ENCODE results near the gene DLGAP4. TPM values are rescaled to one million over a fixed set of nuclear protein-coding genes. Genes with fewer than 3 reads are reported as not detected.

Gene DLGAP4
- total and polyA plus RNA-seq, 10 of the 15 experiments (the other 5 are each of a cell fraction or from before 2014, with no cell fraction given) = 0.42 to 43.3 (median 19.0) TPM

DNA sequence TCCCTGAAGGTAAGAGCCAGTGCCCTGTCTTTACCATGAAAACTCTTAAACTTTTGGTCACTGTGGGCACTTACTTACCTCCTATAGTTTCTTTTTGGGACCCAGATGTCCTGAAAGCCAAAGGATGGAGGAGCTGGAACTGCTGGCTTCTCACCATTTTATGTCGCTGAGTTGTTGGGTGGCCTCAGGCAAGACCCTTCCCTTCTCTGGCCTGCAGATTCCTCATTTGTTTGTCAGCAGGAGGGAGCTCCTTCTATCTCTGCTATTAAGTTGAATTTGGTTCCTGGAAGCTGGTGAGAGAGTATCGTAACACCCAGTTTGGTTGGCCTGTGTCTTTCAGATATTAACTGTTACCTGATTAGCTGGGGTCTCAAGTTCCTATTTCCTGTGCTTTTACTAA, 167.0 kb downstream of the DLGAP4 start:
- ATAC-seq (no peak), DNase-seq (ENCODE audit: low read depth, low spot score) (no peak), FAIRE-seq (no peak)
- BruUV-seq (replicated peaks) = no TSS peak
- Histone ChIP-seq H2AFZ (ENCODE audit: control insufficient read depth, low read depth, low read length) (peak overlapping the region; percentile 68), H3K4me2 (ENCODE audit: control insufficient read depth, insufficient read depth) (peak overlapping the region; percentile 82), H3K9me3 (replicated peaks; ENCODE audit: control insufficient read depth, insufficient read depth, low read length) (no peaks in the 10 kb centered on the region), H3K27ac (ENCODE audit: control insufficient read depth, insufficient read depth) (peak overlapping the region; percentile 74; the same call in 1 of the 2 replicates), H3K9ac (ENCODE audit: control insufficient read depth, insufficient read depth, low read length) (peak overlapping the region; percentile 65), H3K79me2 (ENCODE audit: control insufficient read depth, insufficient read depth, low read length) (peaks cover 35% of the 10 kb centered on the region), H3K4me1 (ENCODE audit: control insufficient read depth, insufficient read depth, low read length) (peaks cover 25% of the 10 kb centered on the region), H3K4me3 (0 out of 2 replicates have a peak overlapping the region, but pooled peaks have one; percentile 10), H3K36me3 (ENCODE audit: control insufficient read depth in 2 of 2, insufficient read depth in 2 of 2, low read length in 1 of 2) (no peaks in the 10 kb centered on the region; a peak in 1 of 4 replicates), H4K20me1 (ENCODE audit: control insufficient read depth, insufficient read depth) (no peaks in the 10 kb centered on the region), H3K27me3 (replicated peaks in 1 of 2; ENCODE audit: control insufficient read depth in 2 of 2, insufficient read depth in 2 of 2, low read length in 1 of 2) (no peaks in the 10 kb centered on the region)
- intact Hi-C loops (cut with micrococcal nuclease; ENCODE audit: unreplicated experiment) = no loop called here
- TF ChIP-seq SIN3A (IDR thresholded peaks at IDR 0.05; ENCODE audit: low read depth, low read length) (no peak), FOXM1 (IDR thresholded peaks at IDR 0.05; ENCODE audit: low read depth, low read length) (no peak), SMAD5 (IDR thresholded peaks at IDR 0.05; ENCODE audit: low read depth) (no peak), YBX1 (IDR thresholded peaks at IDR 0.05) (no peak), ZNF592 (IDR thresholded peaks at IDR 0.05) (no peak), CREB1 (IDR thresholded peaks at IDR 0.05; ENCODE audit: low read depth) (no peak), IRF5 (IDR thresholded peaks at IDR 0.05; ENCODE audit: borderline replicate concordance) (no peak)
- TF ChIP-seq, protein P1, sequence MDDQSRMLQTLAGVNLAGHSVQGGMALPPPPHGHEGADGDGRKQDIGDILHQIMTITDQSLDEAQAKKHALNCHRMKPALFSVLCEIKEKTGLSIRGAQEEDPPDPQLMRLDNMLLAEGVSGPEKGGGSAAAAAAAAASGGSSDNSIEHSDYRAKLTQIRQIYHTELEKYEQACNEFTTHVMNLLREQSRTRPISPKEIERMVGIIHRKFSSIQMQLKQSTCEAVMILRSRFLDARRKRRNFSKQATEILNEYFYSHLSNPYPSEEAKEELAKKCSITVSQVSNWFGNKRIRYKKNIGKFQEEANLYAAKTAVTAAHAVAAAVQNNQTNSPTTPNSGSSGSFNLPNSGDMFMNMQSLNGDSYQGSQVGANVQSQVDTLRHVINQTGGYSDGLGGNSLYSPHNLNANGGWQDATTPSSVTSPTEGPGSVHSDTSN (IDR thresholded peaks at IDR 0.05; ENCODE audit: insufficient replicate concordance, low read depth, low read length) = no peak
- CTCF ChIA-PET = interaction anchor here (0.8 to 2.7 kb wide), 4 partner anchors 9 to 19 kb away, joined by 3 to 11 read pairs (median 9); no protein-coding TSS in a partner anchor
- RAD21 ChIA-PET (ENCODE audit: unreplicated experiment) = interaction anchor here (1.0 to 2.0 kb wide), 4 partner anchors 8 to 28 kb away, joined by 3 to 7 read pairs (median 3); no protein-coding TSS in a partner anchor
- SMC1A ChIA-PET (ENCODE audit: uncharacterized antibody, unreplicated experiment) = interaction anchor here (1.0 to 3.5 kb wide), 5 partner anchors 10 to 103 kb away, joined by 3 to 17 read pairs (median 3); no protein-coding TSS in a partner anchor
- POLR2A ChIA-PET = interaction anchor here (0.9 to 1.7 kb wide), 3 partner anchors 11 to 98 kb away, joined by 3 to 9 read pairs (median 4); no protein-coding TSS in a partner anchor
- 95% methylated on average over 2 of the region's 2 CpGs for WGBS (ENCODE audit: insufficient coverage, insufficient replicate concordance, low lambda C conversion rate, missing lambda C conversion rate)
- in situ Hi-C loops (cut with MboI) = no loop called here

Measured in GM12878 (cell line).